T-helper 2 cell treated with Interferon-gamma antibody and Interleukin-4, amounts not matched to agents 5 μg/mL and 100 μg/mL, for 36 hours (primary cell): ENCODE data around the gene PIK3C2G.

ENCODE experiments used
- DNase-seq: peaks from one replicate; pipeline ENCODE4 v3.0.0; 2021; ENCODE audit warnings: low spot score
- H3K27ac Mint-ChIP-seq: one replicate; pipeline ENCODE4 v1.8.0; 2021; ENCODE audit warnings: mild to moderate bottlenecking, mixed read lengths
- H3K27me3 Mint-ChIP-seq: one replicate; pipeline ENCODE4 v1.8.0; 2021; ENCODE audit warnings: low read depth, mixed read lengths
- H3K36me3 Mint-ChIP-seq: one replicate; pipeline ENCODE4 v1.8.0; 2021; ENCODE audit warnings: low read depth, mixed read lengths
- H3K4me1 Mint-ChIP-seq: one replicate; pipeline ENCODE4 v1.8.0; 2021; ENCODE audit warnings: low read depth, mixed read lengths
- H3K4me3 Mint-ChIP-seq: one replicate; pipeline ENCODE4 v1.8.0; 2022; ENCODE audit warnings: mild to moderate bottlenecking, moderate library complexity, mixed read lengths
- H3K9me3 Mint-ChIP-seq: one replicate; pipeline ENCODE4 v1.8.0; 2021; ENCODE audit warnings: mixed read lengths

The PIK3C2G gene

DNA sequence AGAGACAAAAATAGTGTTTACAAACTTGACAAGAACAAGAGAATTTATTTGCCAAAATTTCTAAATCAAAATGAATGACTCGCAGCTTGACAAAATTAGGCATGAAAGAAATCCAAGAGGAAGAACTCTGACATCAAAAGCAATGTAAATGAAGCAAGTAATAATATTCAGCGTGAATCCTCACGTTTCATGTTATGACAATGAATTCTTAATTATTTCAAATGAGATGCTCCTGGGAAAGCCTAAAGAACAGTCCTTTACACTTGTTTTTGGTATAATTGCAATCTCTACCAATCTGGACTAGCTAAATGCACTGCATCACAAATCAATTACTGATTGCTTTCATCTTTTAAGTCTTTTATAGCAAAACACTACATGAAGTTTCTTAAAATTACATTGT is 29.1 kb downstream of the PIK3C2G start:
- Mint-ChIP-seq H3K9me3 (peaks cover 10% of the 10 kb centered on the region), H3K4me1 (no peaks in the 10 kb centered on the region), H3K27me3 (no peaks in the 10 kb centered on the region), H3K4me3 (no peak overlapping the region), H3K27ac (no peak overlapping the region), H3K36me3 (no peaks in the 10 kb centered on the region)
- DNase-seq: no peak

DNA sequence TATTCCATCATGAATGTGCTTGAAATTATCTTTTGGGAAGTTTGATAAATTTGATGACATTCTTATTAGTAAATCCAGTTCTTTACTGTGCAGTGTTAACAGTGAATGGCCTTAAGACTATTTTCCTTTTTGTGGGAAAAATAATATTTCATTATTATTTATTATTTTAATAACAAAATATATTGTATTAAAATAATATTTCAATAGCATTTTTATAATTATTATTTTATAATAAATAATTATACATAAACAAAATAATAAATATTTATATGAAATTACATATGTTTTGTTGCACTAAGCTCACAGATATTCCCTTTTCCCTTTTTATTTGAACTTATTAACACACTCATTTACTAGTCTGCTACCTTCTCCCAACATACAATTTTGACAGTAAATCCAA is 33.6 kb downstream of the PIK3C2G start:
- Mint-ChIP-seq H3K4me1 (no peaks in the 10 kb centered on the region), H3K27ac (no peak overlapping the region), H3K27me3 (no peaks in the 10 kb centered on the region), H3K4me3 (no peak overlapping the region), H3K9me3 (peaks cover 18% of the 10 kb centered on the region), H3K36me3 (no peaks in the 10 kb centered on the region)
- DNase-seq: no peak

DNA sequence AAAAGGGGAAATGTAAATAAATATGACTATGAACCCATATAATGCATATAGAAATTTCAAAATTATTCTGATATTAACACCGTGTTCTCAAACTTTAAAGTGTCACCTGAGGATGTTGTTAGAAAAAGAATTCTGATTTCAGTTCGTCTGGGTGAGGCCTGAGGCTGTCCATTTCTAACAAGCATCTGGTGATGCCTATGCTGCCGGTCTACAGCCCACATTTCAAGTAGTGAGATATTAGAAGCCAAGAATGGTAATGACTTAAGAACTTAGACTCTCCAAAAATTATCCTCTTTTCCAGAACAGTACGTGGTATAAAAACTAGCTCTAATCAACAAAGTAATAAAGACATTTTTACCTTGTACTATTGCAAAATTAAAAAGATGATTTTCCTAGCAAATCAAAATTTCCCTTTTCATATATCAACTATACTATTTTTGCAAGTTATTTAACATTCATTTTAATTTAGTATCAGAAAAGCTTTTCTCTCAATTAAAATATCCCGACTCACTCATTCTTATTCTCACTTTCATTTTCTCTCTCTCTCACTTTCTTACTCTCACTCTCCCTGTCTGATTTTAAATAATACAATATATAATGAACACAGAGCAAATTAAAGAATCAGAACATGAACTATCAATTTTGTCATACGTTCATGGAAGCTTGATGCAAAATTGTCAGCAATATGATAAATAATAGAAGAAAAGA is 35.0 kb downstream of the PIK3C2G start:
- H3K36me3 Mint-ChIP-seq: no peaks in the 10 kb centered on the region
- no peaks in the 10 kb centered on the region for H3K27me3 Mint-ChIP-seq
- H3K9me3 Mint-ChIP-seq: peaks cover 20% of the 10 kb centered on the region
- DNase-seq: no peak
- H3K4me1 Mint-ChIP-seq: no peaks in the 10 kb centered on the region
- H3K27ac Mint-ChIP-seq: no peak overlapping the region
- no peak overlapping the region for H3K4me3 Mint-ChIP-seq

DNA sequence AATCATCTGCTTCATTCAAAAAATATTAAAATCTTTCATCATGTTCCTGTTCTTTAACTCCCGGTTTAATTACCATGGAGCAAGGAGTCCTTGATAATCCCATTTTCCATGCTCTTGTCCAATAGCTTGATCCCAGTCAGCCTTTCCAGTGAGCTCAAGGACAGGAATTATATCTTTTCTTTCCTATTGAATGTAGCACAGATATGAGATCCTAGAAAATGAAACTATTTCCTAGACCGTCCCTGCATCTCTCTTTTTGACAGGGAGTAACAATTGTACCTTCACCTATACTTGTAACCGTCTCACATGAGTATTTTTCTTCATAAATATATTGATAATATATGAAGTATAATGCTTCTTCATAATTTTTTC is 35.6 kb downstream of the PIK3C2G start:
- Mint-ChIP-seq H3K4me1 (no peaks in the 10 kb centered on the region), H3K27me3 (no peaks in the 10 kb centered on the region), H3K4me3 (no peak overlapping the region), H3K27ac (no peak overlapping the region), H3K36me3 (no peaks in the 10 kb centered on the region), H3K9me3 (peaks cover 24% of the 10 kb centered on the region)
- no peak for DNase-seq

DNA sequence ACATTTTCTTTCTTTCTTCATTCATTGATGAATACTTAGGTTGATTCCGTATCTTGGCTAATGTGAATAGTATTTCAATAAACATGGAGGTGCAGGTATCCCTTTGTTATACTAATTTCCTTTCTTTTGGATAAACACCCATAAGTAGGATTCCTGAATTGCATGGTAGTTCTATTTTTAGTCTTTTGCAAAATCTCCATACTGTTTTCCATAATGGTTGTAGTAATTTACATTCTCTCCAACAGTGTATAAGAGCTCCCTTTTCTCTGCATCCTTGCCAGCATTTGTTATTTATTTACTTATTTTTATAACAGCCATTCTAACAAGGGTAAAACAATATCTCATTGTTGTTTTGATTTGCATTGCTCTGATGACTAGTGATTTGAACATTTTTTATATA is 36.6 kb downstream of the PIK3C2G start:
- H3K27ac Mint-ChIP-seq: no peak overlapping the region
- DNase-seq: no peak
- no peaks in the 10 kb centered on the region for H3K36me3 Mint-ChIP-seq
- H3K9me3 Mint-ChIP-seq: peaks cover 31% of the 10 kb centered on the region
- H3K27me3 Mint-ChIP-seq: no peaks in the 10 kb centered on the region
- no peak overlapping the region for H3K4me3 Mint-ChIP-seq
- H3K4me1 Mint-ChIP-seq: no peaks in the 10 kb centered on the region

DNA sequence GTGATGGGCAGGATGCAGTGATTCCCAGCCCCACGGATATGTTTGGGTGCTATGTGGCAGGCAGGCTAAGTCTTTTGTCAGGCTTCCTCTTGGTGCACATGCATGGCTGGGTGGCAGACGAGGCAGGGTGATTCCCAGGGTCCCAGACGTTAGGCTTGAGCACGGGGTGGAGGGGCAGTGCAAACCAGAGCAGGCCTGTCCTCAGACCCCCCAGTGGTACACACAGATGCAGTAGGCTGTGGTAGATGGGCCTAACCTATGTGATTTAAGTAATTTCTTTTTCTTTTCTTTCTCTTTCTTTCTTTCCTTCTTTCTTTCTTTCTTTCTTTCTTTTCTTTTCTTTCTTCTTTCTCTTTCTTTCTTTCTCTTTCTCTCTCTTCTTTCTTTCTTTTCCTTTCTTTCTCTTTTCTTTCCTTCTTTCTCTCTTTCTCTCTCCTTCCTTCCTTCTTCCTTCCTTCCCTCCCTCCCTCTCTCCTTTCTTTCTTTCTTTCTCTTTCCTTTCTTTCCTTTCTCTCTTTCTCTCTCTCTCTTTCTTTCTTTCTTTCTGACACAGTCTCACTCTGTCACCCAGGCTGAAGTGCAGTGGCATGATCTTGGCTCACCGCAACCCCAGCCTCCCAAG is 41.6 kb downstream of the PIK3C2G start:
- peaks cover 29% of the 10 kb centered on the region for H3K9me3 Mint-ChIP-seq
- no peaks in the 10 kb centered on the region for H3K36me3 Mint-ChIP-seq
- H3K4me1 Mint-ChIP-seq: no peaks in the 10 kb centered on the region
- no peak overlapping the region for H3K4me3 Mint-ChIP-seq
- no peak for DNase-seq
- H3K27ac Mint-ChIP-seq: no peak overlapping the region
- no peaks in the 10 kb centered on the region for H3K27me3 Mint-ChIP-seq

DNA sequence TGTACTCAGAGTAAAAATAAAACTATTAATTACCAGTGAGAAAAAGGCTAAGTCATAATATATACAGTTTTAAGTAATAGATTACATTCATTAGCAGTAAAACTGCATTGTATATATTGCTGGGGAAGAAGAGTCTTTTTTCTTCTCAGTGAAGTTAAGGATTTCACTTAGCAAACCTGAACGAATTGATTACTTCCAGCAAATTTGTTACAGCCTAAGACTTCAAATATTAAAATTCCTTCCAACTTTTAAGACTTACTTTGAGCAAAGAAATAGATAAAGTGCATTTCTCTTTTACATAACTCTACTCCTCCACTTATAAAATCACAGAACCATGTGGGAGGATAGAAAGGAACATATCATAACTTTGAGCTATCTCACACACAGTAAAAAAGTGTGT is 43.3 kb downstream of the PIK3C2G start:
- H3K9me3 Mint-ChIP-seq: peaks cover 14% of the 10 kb centered on the region
- H3K4me3 Mint-ChIP-seq: no peak overlapping the region
- H3K27ac Mint-ChIP-seq: no peak overlapping the region
- no peaks in the 10 kb centered on the region for H3K4me1 Mint-ChIP-seq
- H3K27me3 Mint-ChIP-seq: no peaks in the 10 kb centered on the region
- no peaks in the 10 kb centered on the region for H3K36me3 Mint-ChIP-seq
- DNase-seq: no peak

DNA sequence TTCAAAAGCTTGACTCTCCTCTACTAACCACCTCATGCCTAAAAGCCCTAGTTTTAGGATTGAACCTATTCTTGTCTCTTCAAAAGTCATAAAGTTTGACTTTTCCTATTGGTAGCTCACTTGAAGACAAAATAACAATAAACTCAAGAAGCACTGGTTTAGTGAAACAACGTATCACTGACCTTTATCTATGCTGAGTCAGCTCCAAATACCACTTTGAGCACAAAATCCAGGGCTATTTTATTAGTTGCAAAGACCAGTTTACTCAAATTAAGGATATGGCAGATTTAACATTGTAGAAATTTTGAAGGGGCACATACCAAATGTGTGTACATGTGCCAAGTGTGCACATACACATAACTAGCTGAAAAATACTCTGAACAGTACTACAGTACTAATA is 45.0 kb downstream of the PIK3C2G start:
- H3K9me3 Mint-ChIP-seq: peaks cover 12% of the 10 kb centered on the region
- no peaks in the 10 kb centered on the region for H3K36me3 Mint-ChIP-seq
- no peak overlapping the region for H3K27ac Mint-ChIP-seq
- no peak for DNase-seq
- no peak overlapping the region for H3K4me3 Mint-ChIP-seq
- H3K4me1 Mint-ChIP-seq: no peaks in the 10 kb centered on the region
- H3K27me3 Mint-ChIP-seq: no peaks in the 10 kb centered on the region

DNA sequence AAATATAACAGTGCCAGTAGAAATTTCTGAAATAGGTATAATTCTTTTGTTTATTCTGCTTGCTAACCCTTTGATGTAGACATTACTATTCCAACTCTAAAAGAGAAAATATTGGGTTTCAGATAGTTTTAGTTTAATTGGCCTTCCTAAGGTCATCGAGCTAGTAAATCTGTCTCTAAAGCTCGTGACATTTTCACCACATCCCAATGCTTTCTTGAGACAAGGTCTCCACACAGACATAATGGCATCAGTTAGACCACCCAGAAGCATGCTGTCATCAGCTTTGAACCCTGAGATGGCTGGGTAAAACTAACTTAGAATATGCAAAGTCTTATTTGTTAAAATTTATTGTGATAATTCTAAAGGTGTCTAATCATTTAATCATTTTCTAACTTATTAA is 52.0 kb downstream of the PIK3C2G start:
- H3K9me3 Mint-ChIP-seq: peaks cover 5% of the 10 kb centered on the region
- DNase-seq: no peak
- H3K36me3 Mint-ChIP-seq: no peaks in the 10 kb centered on the region
- H3K4me3 Mint-ChIP-seq: no peak overlapping the region
- no peaks in the 10 kb centered on the region for H3K4me1 Mint-ChIP-seq
- no peaks in the 10 kb centered on the region for H3K27me3 Mint-ChIP-seq
- H3K27ac Mint-ChIP-seq: no peak overlapping the region

DNA sequence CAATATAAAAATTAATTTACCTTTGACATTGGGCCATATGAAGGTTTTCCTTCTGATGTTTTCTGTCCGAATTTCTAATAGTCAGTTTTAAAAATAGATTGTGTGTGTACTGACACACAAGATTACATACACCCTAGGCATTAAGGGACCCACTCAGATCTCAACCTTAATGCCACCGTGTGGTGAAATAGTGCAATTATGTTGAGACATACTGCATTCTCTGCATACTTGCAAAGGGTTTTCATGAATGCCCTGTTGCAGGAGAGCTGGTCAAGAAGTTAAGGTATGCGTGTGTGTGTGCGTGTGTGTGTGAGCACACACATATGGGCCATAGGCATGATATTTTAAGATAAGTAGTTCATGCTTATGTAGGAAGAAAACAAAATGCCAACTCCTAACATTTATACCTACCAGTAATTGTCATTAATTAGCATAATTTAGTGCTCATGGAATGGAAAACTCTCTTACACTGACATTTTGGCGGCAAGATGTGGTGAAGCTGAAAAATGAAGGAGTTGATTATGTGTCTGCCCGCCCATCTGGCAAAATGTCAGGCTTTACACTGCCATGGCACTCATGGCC is 58.8 kb downstream of the PIK3C2G start:
- no peaks in the 10 kb centered on the region for H3K36me3 Mint-ChIP-seq

DNA sequence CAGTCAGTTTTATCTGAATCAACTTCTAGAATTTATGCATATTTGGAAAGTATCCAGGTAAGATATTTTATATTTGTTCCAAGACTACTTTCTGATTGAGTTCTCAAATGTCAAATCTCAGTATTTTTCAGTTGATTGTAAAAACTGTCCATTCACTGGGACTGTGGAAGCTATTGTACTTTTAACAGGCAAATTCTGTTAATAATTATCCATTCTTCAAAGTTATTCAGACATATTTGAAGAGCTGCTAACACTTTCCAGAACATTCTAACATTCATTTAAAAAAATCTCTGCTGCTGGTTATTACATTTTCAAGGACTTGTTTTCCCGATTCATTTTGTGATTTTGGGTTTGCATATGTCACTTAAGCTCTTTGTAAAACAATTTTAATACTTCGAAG is 59.7 kb downstream of the PIK3C2G start:
- H3K27ac Mint-ChIP-seq: no peak overlapping the region

More for the DNA sequence above, 58.8 kb downstream of the PIK3C2G start:
- H3K4me1 Mint-ChIP-seq: no peaks in the 10 kb centered on the region
- no peak for DNase-seq
- peaks cover 11% of the 10 kb centered on the region for H3K9me3 Mint-ChIP-seq
- H3K27ac Mint-ChIP-seq: no peak overlapping the region
- H3K4me3 Mint-ChIP-seq: no peak overlapping the region
- H3K27me3 Mint-ChIP-seq: no peaks in the 10 kb centered on the region

DNA sequence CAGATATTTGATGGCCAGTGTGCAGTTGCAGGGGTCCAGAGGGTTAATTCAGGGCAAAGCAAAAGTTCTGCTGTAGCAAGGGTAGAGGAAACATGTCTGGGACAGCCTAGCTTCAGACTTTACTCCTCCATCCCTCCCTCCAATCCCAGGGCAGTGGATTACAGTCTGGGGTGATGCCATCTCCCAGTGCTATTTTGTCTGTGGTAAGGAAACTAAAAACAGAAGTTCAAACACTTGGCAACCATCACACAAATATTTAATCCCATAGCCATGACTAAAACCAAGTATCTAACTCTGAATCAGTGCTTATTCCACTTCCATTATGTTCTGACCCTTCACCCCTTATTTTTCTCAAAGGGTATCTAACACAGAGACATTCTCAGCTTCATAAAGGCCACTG is 61.8 kb downstream of the PIK3C2G start:
- Mint-ChIP-seq H3K36me3 (no peaks in the 10 kb centered on the region), H3K27me3 (no peaks in the 10 kb centered on the region), H3K27ac (no peak overlapping the region), H3K4me1 (no peaks in the 10 kb centered on the region), H3K9me3 (peaks cover 22% of the 10 kb centered on the region), H3K4me3 (no peak overlapping the region)
- no peak for DNase-seq

More for the DNA sequence above, 59.7 kb downstream of the PIK3C2G start:
- Mint-ChIP-seq H3K9me3 (peaks cover 17% of the 10 kb centered on the region), H3K27me3 (no peaks in the 10 kb centered on the region), H3K4me1 (no peaks in the 10 kb centered on the region), H3K4me3 (no peak overlapping the region), H3K36me3 (no peaks in the 10 kb centered on the region)
- no peak for DNase-seq

DNA sequence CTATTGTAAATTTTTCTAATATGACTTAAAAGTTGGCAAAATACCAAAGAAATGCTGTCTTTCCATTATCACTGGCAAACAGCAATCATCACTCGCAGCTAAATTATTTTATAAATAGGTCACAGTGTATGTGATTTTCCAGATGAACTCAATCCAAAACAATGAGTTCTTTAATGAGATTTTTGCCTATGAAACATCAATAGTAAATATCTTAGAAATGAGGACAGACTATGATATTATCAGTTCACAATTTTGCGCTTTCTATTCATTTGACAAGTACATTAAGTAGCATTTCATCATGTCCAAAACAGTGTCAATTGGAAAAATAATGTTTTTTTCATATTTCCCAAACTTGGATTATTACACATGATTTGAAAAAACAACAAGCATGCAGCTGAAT is 65.7 kb downstream of the PIK3C2G start:
- H3K4me1 Mint-ChIP-seq: no peaks in the 10 kb centered on the region
- no peaks in the 10 kb centered on the region for H3K36me3 Mint-ChIP-seq
- peaks cover 19% of the 10 kb centered on the region for H3K9me3 Mint-ChIP-seq
- no peak overlapping the region for H3K4me3 Mint-ChIP-seq
- no peak overlapping the region for H3K27ac Mint-ChIP-seq
- no peak for DNase-seq
- H3K27me3 Mint-ChIP-seq: no peaks in the 10 kb centered on the region

DNA sequence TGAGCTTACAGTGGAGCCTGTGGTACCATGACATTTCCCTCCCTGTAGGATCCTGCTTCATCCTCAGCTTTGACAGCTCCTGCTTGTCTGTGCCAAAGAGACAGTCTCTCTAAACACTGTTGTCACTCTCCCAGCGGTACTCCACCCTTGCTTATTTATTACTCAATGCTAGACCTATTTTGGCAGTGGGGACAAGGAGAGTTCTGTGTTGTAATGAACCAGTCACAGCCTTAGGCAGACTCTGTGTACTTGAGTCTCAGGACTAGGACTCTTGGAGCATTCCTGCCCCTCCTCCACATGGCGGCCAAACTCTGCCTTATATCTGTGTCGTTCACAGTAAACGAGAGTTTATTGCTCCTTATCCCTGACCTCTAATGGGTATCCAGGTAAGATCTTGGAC is 70.9 kb downstream of the PIK3C2G start:
- no peaks in the 10 kb centered on the region for H3K36me3 Mint-ChIP-seq
- no peaks in the 10 kb centered on the region for H3K27me3 Mint-ChIP-seq
- no peak for DNase-seq
- H3K27ac Mint-ChIP-seq: no peak overlapping the region
- peaks cover 10% of the 10 kb centered on the region for H3K9me3 Mint-ChIP-seq
- no peak overlapping the region for H3K4me3 Mint-ChIP-seq
- H3K4me1 Mint-ChIP-seq: no peaks in the 10 kb centered on the region
